ENCODE measurements around the gene CTU2.

DNA sequence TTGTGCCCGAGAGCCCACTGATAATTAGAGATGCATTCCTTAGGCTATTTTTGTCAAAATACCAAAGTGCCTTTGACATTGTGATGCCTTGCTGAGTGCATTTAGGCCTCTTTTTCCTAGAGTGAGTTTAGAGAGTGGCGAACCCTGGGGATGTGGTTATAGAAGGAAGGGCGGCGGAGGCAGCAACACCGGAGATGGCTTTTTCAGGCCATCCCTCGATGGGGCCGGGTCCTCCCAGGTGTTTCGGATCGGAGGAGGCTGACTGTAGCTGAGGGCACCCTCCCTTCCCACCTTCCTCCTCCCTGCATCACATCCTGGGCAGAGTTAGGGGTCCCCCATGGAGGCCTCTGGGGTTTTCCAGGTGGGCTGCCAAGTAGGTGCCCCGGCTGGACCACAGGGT is 13.4 kb upstream of the CTU2 start:
- TF ChIP-seq, protein P1, sequence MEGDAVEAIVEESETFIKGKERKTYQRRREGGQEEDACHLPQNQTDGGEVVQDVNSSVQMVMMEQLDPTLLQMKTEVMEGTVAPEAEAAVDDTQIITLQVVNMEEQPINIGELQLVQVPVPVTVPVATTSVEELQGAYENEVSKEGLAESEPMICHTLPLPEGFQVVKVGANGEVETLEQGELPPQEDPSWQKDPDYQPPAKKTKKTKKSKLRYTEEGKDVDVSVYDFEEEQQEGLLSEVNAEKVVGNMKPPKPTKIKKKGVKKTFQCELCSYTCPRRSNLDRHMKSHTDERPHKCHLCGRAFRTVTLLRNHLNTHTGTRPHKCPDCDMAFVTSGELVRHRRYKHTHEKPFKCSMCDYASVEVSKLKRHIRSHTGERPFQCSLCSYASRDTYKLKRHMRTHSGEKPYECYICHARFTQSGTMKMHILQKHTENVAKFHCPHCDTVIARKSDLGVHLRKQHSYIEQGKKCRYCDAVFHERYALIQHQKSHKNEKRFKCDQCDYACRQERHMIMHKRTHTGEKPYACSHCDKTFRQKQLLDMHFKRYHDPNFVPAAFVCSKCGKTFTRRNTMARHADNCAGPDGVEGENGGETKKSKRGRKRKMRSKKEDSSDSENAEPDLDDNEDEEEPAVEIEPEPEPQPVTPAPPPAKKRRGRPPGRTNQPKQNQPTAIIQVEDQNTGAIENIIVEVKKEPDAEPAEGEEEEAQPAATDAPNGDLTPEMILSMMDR (IDR thresholded peaks at IDR 0.05; ENCODE audit: insufficient read depth, low read length): no peak
- TF ChIP-seq POLR2AphosphoS5 (IDR thresholded peaks at IDR 0.05; ENCODE audit: low read depth) (no peak), SPI1 (IDR thresholded peaks at IDR 0.05; ENCODE audit: borderline replicate concordance, low read depth) (no peak)

Data from HL-60 (cell line).